HG03066 (cell line): Measurements from ENCODE around the gene TFDP1.

Source experiments
- ATAC-seq: cut with Tn5 transposase; IDR thresholded peaks from one replicate; pipeline ENCODE4 v1.9.1; 2021; ENCODE audit warnings: low read depth; ENCODE audit not compliant: unreplicated experiment

The TFDP1 gene

DNA sequence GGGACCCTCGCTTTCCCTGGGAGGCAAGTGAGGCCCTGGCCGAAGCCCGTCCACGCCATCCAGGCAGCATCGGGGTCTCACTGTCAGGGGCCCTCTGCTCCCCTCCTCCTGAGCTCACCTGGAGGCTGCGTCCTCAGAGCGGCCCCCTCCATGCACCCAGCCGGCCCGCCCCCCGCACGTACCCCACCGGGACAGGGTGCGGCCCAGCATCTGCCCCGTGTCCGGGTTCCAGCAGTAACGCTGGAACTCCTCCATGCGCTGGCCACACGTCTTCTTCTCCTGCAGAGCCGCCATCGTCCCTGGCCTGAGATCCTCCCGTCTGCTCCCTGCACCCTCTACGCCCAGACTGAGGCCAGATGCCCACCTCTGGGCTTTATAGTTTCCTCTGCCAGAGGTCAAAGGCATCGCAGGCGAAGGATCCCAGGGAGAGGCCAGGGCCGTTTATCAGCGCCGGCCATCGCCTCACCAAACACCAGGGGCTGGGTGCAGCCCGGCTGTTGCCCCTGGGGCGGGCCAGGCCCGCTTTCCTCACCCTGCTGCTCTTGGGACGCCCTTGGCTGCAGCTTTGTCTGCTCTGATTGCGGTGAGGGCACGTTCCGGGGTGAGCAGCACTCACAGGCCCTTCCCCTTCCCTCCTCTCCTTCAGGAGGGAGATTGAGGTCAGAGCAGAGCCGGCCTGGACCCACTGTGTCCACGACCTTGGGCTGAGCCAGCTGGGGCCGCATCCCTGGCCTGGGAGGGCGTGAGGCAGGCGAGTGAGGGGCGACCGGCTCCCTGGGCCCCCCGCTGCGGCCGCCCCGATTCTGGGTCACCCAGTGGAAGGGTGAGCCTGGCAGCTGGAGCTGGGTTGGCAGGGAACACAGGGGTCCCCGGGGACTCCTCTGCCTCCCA is 73.5 kb downstream of the TFDP1 start, which contains the start of gene ATP4B:
ATP4B (minus strand) TSS at position 348 of the 891 bp plus-strand sequence; CDS start at position 294, 54 bp downstream.
- ATAC-seq: no peak

DNA sequence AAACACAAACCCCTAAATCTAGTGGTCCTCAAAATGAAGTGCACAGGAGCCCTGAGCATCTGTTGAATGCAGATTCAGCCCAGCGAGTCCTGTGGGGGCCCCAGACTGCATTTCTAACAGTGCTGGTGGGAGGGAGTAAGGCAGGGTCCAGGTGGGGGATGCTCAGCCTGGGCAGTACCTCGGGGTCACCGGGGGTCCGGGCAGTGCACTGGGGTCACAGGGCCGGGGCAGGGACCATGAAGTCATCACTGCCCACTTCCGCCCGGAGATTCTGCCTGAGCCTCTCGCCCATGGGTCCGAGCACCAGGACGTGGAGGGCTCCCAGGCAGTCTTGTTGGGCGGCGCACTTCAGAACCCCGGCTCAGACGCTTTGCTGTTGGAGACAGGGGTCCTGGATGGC is 74.3 kb downstream of the TFDP1 start:
- no peak for ATAC-seq

DNA sequence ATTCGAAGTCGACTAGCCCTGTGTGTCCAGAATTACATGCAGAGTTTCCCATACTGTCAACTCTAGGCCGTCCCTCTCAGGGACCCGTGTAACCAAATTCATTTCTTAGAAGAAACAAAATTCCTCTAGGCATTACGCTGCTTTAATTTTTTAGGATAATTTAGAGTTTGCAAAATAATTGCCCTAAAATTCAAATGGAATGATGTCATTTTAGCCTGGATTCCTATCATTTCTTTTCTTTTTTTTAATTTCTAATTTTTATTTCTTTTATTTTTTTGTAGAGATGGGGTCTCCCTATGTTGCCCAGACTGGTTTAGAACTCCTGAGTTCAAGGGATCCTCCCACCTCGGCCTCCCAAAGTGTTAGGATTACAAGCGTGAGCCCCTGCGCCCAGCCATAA is 74.8 kb downstream of the TFDP1 start:
- ATAC-seq: no peak

DNA sequence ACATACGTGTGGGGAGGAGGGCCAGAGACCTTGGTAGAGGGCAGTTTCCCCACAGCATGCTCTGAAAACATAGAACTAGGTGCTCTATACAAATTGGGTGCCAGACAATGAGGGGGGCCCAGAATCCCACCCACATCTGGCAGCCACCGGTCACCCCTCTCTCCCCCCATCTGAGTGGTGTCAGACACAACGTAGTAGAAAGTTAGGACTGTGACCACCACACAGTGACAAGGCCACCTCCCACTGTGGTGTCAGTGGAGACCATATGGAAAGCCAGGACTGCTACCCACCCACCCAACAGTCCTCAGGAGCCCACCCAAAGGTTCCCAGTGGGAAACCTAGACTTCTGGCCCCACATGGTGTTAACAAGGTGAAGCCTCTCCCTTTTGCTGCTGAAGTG is 75.5 kb downstream of the TFDP1 start:
- ATAC-seq: no peak

DNA sequence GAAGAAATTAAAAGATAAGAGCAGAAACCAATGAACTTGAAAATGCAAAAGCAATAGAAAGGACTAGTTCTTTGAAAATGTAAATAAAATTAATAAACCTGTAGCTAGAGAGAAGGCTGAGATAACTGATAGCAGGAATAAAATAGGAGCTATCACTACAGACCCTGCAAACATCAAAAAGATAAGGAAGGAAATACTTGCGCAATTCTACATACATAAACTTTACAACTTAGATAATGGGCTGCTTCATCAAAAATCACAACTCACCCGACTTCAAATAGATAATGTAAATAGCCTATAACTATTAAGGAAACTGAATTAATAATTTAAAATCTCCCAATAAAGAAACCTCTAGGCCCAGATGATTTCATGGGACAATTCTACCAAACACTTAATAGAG is 77.0 kb downstream of the TFDP1 start:
- ATAC-seq: no peak

DNA sequence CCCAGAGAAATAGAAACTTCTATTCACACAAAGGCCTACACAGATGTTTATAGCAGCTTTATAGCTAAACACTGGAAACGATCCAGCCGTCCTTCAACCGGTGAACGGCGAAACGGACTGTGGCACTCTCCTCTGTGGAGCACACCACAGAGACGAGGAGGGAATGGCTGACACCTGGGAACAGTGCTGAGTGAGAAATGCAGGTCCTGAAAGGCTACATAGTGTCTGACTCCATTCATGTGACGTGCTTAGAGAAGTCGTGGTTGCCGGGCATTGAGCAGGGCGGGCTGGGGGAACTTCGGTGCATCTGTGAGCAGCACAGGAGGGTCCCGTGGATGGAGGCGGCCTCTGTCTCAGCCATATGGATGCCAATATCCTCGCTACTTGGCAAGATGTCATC is 79.4 kb downstream of the TFDP1 start:
- ATAC-seq: no peak

DNA sequence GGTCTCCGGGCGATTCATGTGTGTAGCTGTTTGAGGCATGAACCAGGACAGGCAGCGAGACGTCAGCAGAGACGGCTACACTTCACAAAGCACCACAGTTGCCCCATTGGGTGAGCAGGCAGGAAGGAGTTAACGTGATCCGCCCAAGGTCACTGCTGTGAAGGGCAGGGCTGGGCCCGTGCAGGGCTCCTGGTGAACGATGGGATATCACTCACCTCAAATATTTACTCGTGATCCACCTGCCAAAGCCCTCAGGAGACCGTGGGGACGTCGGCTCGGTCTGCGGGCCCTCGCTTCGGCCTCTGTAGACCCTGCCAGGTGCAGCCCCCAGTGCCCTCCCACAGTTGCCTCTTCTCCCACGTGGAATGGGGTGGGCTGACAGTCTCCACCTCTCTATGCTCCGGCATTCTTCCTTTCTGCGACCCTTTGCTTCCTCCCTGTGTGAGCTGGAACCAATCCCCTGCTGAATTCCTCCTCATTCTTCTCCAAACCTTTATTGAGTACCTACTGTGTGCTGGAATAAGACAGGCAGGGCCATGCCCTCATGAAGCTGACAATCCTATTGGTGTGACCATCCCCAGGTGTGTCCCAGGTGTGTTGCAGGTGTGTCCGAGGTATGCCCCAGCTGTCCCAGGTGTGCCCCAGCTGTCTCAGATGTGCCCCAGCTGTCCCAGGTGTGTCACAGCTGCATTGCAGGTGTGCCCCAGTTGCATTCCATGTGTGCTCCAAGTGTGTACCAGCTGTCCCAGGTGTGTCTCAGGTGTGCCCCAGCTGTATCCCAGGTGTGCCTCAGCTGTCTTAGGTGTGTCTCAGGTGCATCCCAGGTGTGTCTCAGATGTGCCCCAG is 80.4 kb downstream of the TFDP1 start:
- ATAC-seq: no peak

DNA sequence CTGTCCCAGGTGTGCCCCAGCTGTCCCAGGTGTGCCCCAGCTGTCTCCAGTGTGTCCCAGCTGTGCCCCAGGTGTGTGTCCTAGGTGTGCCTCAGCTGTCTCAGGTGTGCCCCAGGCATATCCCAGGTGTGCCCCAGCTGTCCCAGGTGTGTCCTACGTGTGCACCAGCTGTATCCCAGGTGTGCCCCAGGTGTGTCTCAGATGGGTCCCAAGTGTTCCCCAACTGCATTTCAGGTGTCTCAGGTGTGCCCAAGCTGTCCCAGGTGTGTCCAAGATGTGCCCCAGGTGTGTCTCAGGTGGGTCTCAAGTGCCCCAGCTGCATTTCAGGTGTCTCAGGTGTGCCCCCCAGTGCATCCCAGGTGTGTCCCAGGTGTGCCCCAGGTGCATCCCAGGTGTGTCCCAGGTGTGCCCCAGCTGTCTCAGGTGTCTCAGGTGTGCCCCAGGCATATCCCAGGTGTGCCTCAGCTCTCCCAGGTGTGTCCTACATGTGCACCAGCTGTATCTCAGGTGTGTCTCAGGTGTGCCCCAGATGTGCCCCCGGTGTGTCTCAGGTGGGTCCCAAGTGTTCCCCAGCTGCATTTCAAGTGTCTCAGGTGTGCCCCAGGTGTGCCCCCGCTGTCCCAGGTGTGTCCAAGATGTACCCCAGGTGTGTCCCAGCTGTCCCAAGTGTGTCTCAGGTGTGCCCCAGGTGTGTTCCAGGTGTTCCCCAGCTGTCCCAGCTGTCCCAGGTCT is 81.2 kb downstream of the TFDP1 start:
- no peak for ATAC-seq

DNA sequence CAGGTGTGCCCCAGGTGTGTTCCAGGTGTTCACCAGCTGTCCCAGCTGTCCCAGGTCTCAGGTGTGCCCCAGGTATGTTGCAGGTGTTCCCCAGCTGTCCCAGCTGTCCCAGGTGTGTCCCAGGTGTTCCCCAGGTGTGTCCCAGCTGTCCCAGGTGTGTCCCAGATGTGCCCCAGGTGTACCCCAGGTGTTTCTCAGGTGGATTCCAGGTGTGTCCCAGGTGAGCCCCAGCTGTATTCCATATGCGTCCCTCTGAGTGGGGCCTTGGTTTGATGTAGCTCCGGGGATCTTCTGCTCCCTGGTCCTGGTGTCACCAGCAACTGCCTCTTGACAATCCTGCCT is 81.7 kb downstream of the TFDP1 start:
- no peak for ATAC-seq

DNA sequence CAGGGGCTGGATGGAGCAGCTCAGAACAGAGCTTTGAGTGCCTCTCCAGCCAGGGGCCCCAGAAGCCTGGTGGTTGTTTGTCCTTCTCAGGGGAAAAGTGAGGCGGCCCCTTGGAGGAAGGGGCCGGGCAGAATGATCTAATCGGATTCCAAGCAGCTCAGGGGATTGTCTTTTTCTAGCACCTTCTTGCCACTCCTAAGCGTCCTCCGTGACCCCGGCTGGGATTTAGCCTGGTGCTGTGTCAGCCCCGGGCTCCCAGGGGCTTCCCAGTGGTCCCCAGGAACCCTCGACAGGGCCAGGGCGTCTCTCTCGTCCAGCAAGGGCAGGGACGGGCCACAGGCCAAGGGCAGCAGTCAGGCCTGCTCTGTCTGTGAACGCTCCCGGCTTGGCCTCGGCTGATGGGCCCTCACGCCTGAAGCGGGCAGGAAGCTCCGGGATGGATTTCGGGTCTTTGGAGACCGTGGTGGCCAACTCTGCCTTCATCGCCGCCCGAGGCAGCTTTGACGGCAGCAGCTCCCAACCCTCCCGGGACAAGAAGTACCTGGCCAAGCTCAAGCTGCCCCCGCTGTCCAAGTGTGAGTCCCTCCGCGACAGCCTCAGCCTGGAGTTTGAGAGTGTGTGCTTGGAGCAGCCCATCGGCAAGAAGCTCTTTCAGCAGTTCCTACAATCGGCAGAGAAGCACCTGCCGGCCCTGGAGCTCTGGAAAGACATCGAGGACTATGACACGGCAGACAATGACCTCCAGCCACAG is 82.6 kb downstream of the TFDP1 start, which contains the start of gene GRK1:
GRK1 (plus strand) TSS at position 269 of the 751 bp plus-strand sequence; CDS start at position 437, 168 bp downstream.
- ATAC-seq: no peak

DNA sequence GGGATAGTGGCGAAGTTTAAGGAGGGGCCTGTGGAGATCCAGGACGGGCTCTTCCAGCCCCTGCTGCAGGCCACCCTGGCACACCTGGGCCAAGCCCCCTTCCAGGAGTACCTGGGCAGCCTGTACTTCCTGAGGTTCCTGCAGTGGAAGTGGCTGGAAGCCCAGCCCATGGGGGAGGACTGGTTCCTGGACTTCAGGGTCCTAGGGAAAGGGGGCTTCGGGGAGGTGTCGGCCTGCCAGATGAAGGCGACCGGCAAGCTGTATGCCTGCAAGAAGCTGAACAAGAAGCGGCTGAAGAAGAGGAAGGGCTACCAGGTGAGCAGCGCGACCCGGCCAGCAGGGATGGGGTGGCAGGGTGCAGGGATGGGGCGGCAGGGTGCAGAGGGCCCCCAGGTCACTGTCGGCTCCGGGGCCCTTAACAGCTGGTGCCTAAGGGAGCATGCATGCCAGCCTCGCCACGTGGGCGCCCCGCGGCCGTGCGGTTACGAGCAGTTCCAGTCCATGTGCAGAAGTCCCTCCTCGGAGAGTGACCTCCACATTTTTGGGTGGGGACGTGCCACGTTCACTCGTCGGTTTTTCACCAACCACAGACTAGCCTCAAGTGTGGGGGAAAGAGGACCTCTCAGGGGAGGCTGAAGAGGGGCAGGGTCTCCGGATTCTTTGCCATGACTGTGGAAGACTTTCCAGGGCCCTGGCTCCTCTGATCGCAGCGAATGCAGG is 83.4 kb downstream of the TFDP1 start:
- no peak for ATAC-seq

DNA sequence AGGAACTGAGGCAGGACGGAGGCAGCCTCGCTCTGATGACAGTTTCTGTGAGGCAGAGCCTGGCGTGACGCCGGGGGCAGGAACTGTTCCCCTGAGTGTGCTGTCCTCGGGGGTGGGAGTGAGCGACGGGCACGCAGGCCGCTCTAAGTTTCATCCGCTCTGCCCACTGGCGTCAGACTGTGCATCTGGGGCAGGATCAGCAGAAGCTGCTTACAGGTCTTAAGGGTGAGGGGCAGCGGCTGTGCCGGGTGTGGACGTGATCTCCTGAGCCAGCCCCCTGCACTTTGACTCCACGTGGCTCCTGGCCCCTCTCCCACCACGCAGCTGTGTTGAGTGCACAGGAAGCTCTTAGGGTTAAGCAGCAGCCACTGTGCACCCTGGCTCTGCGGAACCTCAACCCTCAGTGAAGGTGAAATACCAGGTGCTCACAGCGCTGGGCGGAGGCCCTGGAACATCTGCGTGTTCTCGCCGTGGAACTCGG is 84.0 kb downstream of the TFDP1 start:
- ATAC-seq: no peak

DNA sequence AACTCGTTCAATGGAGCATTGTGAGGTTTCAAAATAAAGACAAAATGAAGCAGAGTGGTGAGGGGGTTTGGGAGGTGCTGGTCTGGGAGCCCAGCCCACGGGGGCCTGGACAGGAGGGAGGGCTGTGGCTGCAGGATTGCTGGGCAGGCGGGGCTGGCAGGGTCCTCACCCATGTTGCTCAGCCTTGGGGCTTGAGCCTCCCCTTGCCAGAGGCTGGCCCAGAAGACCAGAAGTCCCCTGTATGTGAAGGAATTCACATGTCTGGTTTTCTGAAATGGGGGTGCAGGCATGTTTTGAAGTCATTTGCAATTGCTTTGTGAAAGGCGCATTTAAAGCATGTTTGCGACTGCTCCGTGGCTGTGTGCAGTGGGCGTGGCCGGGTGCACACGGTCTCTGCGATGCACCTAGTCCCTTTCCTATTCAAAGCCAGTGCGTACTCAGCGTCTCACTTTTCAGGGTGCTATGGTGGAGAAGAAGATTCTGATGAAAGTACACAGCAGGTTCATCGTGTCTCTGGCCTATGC is 84.7 kb downstream of the TFDP1 start:
- ATAC-seq: no peak

DNA sequence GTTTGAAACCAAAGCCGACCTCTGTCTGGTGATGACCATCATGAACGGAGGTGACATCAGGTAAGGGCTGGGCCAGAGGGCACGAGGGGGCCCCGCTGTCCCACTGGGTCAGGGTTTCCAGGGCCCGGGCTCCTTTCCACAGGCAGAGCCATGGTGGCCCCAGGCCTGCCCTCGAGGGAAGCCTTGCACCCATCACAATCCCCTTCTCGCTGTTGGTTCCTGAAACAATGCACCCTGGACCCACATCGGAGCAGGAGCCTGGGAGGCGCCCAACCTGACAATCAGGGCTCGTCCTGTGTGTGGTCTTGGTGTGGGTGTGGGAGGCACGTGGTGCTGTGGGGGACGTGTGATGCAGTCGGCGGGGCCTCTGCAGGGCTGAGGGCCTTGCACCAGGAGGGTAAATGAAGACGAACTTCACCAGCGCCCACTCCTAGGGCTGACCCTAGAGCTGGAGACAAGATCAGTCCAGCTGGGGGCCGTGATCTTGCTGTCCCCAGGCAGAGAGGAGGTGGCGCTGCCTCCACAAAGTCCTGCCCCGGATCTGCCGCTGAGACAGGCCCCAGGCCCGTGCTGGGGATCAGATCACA is 85.3 kb downstream of the TFDP1 start:
- ATAC-seq: no peak

DNA sequence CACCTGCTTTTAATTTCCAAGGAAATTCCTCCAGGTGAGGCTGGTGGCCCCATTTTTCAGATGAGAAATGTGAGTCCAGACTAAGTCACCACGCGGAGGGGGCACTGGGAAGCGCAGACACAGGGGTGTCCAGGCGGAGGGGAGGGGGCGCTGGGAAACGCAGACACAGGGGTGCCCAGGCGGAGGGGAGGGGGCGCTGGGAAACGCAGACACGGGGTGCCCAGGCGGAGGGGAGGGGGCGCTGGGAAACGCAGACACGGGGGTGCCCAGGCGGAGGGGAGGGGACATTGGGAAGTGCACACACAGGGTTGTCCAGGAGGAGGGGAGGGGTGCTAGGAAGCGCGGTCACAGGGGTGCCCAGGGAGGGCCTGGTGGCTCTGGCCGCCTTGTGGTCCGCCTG is 86.0 kb downstream of the TFDP1 start:
- no peak for ATAC-seq

DNA sequence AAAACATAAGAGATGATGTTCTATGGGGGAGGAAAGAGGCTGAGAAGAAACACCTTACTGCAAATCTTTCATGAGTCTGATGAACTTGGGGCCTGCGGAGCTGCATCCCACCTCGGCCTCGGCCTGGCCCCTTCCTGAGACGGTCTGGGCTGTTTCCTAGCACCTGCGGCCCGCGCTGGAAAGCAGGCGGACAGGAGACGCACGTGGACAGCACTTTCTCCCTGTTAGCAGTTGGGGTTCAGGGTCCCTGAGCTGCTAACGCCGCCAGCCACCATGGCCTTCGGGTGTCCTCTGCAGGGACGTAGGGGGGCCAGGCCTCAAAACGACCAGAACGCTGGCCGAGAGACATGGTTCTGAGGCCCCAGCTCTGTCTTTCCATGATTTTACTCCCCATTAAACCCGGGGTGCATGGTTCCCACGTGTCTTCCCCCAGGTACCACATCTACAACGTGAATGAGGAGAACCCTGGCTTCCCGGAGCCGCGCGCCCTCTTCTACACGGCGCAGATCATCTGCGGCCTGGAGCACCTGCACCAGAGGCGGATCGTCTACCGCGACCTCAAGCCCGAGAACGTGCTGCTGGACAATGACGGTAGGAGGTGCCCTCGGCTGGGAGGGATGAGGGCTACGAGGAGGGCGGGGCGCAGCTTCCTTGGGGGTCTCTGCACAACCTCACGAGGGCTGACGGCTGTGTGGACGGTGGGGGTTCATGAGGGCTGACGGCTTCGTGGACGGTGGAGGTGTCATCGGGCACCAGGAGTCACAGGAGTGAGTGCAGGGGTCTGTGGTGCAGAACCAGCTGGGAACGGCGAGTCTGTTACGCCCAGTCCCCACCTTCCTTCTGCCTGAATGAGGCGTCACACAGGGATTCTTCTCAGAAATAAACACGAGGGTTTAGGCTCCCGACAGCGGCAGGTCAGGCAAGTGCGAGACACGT is 86.8 kb downstream of the TFDP1 start:
- no peak for ATAC-seq

DNA sequence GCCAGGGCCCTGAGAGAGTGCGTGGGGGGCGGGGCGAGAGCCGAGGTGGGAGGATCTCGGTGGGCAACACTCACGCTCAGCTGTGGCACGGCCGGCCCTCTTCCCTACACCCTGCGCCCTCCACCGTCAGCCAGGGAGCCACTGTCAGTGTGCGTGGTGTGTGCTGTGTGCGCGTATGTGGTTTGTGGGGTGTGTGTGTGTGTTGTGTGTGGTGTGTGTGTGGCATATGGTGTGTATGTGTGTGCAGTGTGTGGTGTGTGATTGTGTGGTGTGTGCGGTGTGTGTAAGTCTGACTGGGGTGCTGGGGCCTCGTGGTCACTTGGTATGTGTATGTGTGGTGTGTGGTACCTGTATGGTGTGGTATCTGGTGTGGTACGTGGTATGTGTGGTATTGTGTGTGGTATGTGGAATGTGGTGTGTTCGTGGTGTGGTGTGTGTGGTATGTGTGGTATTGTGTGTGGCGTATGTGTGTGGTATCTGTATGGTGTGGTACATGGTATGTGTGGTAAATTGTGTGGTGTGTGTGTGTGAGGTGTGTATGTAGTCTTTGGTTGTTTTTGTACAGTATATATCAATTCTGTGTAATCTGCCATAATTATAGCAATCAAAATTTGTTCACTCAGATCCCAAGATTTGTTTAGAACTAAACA is 87.6 kb downstream of the TFDP1 start:
- ATAC-seq: no peak
